ENCODE data around the gene UMOD.

The UMOD gene

DNA sequence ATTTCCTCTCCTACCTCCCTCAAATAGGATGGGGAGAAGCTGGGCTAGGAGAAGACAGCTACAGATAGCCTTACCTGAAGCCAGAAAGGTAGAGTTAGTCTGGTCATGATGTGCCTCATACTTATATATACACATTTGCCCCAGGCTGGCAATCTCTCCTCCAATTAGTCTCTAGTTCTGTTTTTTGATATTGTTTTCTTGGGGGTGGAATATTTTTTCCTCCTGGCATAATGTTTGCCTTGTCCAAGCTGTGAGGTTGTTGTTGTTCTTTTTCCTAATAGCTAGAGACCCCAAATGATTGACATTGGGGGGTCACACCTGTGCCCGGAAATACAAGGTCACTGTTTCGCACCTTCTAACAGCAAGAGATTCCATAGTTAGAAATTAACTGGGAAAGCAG is at the start of gene UMOD:
UMOD (minus strand) TSS at position 101 of the 400 bp plus-strand sequence. CDS start 1,978 bp downstream, outside the sequence.
- no peak for TF ChIP-seq CEBPB (IDR thresholded peaks at IDR 0.05)
- no peak for TF ChIP-seq ZBTB7A (IDR thresholded peaks at IDR 0.05; ENCODE audit: low read depth)
- no peak for TF ChIP-seq TEAD4 (IDR thresholded peaks at IDR 0.05)
- TF ChIP-seq YY1 (IDR thresholded peaks at IDR 0.05; ENCODE audit: low read depth) = no peak
- TF ChIP-seq, protein P1, sequence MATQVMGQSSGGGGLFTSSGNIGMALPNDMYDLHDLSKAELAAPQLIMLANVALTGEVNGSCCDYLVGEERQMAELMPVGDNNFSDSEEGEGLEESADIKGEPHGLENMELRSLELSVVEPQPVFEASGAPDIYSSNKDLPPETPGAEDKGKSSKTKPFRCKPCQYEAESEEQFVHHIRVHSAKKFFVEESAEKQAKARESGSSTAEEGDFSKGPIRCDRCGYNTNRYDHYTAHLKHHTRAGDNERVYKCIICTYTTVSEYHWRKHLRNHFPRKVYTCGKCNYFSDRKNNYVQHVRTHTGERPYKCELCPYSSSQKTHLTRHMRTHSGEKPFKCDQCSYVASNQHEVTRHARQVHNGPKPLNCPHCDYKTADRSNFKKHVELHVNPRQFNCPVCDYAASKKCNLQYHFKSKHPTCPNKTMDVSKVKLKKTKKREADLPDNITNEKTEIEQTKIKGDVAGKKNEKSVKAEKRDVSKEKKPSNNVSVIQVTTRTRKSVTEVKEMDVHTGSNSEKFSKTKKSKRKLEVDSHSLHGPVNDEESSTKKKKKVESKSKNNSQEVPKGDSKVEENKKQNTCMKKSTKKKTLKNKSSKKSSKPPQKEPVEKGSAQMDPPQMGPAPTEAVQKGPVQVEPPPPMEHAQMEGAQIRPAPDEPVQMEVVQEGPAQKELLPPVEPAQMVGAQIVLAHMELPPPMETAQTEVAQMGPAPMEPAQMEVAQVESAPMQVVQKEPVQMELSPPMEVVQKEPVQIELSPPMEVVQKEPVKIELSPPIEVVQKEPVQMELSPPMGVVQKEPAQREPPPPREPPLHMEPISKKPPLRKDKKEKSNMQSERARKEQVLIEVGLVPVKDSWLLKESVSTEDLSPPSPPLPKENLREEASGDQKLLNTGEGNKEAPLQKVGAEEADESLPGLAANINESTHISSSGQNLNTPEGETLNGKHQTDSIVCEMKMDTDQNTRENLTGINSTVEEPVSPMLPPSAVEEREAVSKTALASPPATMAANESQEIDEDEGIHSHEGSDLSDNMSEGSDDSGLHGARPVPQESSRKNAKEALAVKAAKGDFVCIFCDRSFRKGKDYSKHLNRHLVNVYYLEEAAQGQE (IDR thresholded peaks at IDR 0.05; ENCODE audit: low read depth) = no peak
- no peak for TF ChIP-seq EP300 (IDR thresholded peaks at IDR 0.05; ENCODE audit: borderline replicate concordance)
- TF ChIP-seq NFIC (IDR thresholded peaks at IDR 0.05) = no peak
- no peak for TF ChIP-seq RAD21 (IDR thresholded peaks at IDR 0.05; ENCODE audit: low read depth)
- TF ChIP-seq FOXM1 (IDR thresholded peaks at IDR 0.05; ENCODE audit: borderline replicate concordance, low read depth) = no peak
- TF ChIP-seq, protein P2, sequence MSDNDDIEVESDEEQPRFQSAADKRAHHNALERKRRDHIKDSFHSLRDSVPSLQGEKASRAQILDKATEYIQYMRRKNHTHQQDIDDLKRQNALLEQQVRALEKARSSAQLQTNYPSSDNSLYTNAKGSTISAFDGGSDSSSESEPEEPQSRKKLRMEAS (IDR thresholded peaks at IDR 0.05) = no peak
- TF ChIP-seq EGR1 (IDR thresholded peaks at IDR 0.05) = no peak
- TF ChIP-seq TCF12 (IDR thresholded peaks at IDR 0.05; ENCODE audit: low read depth) = no peak
- TF ChIP-seq CREB1 (IDR thresholded peaks at IDR 0.05; ENCODE audit: low read depth) = no peak
- TF ChIP-seq, protein P3, sequence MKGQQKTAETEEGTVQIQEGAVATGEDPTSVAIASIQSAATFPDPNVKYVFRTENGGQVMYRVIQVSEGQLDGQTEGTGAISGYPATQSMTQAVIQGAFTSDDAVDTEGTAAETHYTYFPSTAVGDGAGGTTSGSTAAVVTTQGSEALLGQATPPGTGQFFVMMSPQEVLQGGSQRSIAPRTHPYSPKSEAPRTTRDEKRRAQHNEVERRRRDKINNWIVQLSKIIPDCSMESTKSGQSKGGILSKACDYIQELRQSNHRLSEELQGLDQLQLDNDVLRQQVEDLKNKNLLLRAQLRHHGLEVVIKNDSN (IDR thresholded peaks at IDR 0.05) = no peak
- TF ChIP-seq TAF1 (IDR thresholded peaks at IDR 0.05; ENCODE audit: low read depth) = no peak

DNA sequence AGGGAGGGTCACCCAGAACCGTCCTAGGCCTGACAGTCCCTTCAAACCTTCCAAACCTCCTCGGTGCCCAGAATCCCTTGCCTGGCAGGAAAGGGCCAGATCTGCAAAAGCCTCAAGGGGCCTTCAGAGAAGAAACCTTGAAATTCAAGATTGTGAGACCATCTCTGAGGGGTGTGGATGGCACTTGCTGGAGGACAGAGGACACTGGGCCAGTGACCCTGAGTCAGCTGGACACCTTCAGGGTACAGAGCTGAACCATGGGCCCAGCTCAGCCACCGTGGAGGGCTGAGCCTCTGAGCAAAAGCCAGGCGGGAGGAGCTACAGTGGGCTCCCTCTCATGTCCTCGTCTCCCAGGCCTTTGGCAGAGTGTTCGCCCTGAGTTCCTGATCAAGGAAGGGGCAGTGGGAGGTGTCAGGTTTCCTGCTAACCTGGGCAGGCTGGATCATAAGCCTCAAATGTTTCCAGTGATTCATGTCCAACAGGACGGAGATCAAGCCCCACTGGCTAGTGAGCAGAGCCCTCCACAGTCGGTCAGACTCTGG is 49.0 kb upstream of the UMOD start:
- TF ChIP-seq, protein P1 (IDR thresholded peaks at IDR 0.05; ENCODE audit: low read depth) = no peak

DNA sequence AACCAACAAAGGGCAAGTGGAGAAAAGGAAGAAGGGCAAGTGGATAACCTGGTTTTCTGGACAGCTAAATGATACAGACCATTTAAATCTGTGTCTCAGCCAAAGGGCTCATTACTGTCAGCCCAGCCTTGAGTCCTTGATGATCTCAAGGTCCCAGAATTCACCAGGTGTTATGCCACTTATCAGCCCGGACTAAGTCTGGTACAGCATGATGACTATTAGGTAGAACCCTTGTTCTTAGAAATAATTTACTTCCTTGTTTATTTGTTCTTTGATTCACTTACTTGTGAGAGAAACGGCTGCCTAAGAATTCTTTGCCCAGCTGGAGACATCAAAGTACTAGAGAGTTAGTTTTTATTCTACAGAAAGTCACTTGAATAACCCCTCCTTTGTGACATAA is 48.6 kb upstream of the UMOD start:
- TF ChIP-seq CEBPB (IDR thresholded peaks at IDR 0.05) (no peak), ZBTB7A (IDR thresholded peaks at IDR 0.05; ENCODE audit: low read depth) (no peak), FOXM1 (IDR thresholded peaks at IDR 0.05; ENCODE audit: borderline replicate concordance, low read depth) (no peak), TEAD4 (IDR thresholded peaks at IDR 0.05) (no peak), YY1 (IDR thresholded peaks at IDR 0.05; ENCODE audit: low read depth) (no peak), EGR1 (IDR thresholded peaks at IDR 0.05) (no peak), TCF12 (IDR thresholded peaks at IDR 0.05; ENCODE audit: low read depth) (no peak), NFIC (IDR thresholded peaks at IDR 0.05) (no peak), CREB1 (IDR thresholded peaks at IDR 0.05; ENCODE audit: low read depth) (no peak), EP300 (IDR thresholded peaks at IDR 0.05; ENCODE audit: borderline replicate concordance) (no peak), RAD21 (IDR thresholded peaks at IDR 0.05; ENCODE audit: low read depth) (no peak)
- TF ChIP-seq, protein P3 (IDR thresholded peaks at IDR 0.05) = no peak
- TF ChIP-seq, protein P1 (IDR thresholded peaks at IDR 0.05; ENCODE audit: low read depth) = no peak
- TF ChIP-seq, protein P2 (IDR thresholded peaks at IDR 0.05) = no peak

DNA sequence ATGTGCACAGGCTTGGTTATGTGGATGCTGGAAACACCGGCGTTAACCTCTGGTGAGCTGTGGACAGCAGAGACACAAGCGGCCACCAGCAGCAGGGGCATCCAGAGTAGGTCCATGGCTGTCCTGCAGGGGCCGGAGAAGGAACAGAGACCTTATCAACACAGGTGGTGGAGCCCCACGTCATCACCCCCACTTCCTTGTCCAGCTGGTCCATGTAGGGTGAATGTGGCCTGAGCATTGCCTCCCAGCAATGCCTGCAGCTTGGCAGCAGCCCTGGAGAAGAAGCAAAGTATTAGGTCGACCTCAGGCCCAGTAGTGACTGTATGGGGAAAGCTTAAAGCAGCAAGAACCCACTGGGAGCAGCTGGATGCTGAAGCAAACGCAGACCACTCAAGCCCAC is 46.7 kb upstream of the UMOD start:
- TF ChIP-seq CEBPB (IDR thresholded peaks at IDR 0.05) = no peak

DNA sequence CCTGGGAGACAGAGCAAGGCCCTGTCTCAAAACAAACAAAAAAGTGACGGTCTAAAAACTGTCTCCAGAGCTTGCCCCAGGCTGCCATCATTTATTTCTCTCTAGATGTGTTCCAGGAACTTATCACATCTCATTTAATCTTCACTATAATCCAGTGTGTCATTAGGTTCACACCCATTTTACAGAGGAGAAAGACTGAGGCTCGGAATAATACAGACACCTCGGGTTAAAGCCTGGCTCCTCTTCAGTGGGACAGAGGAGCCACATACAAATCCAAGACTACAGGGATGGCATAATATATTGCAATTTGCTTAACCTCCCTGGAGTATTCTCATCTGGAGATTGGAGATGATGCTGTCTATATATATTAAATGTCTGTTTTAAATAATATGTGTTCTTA is 46.1 kb upstream of the UMOD start:
- TF ChIP-seq, protein P2 (IDR thresholded peaks at IDR 0.05) = no peak
- TF ChIP-seq EP300 (IDR thresholded peaks at IDR 0.05; ENCODE audit: borderline replicate concordance) (no peak), NFIC (IDR thresholded peaks at IDR 0.05) (no peak), TEAD4 (IDR thresholded peaks at IDR 0.05) (no peak), EGR1 (IDR thresholded peaks at IDR 0.05) (no peak), CEBPB (IDR thresholded peaks at IDR 0.05) (no peak), CREB1 (IDR thresholded peaks at IDR 0.05; ENCODE audit: low read depth) (no peak)
- TF ChIP-seq, protein P3 (IDR thresholded peaks at IDR 0.05) = no peak
- TF ChIP-seq, protein P1 (IDR thresholded peaks at IDR 0.05; ENCODE audit: low read depth) = no peak

Measured in Ishikawa (cell line).